Limb (tissue), 2 donors: ENCODE results near the gene SECISBP2.
"Not testable (repeated sequence)": the region's sequence is repeated elsewhere in the genome, so short reads cannot be mapped to it uniquely, and the experiment has no call there.

Experiments used
- DNase-seq, 2 donors: peaks; one replicate each; pipeline ENCODE4 v3.0.0-alpha.2; 2016; ENCODE audit errors: extremely low spot score in 2 of 2

Gene SECISBP2

DNA sequence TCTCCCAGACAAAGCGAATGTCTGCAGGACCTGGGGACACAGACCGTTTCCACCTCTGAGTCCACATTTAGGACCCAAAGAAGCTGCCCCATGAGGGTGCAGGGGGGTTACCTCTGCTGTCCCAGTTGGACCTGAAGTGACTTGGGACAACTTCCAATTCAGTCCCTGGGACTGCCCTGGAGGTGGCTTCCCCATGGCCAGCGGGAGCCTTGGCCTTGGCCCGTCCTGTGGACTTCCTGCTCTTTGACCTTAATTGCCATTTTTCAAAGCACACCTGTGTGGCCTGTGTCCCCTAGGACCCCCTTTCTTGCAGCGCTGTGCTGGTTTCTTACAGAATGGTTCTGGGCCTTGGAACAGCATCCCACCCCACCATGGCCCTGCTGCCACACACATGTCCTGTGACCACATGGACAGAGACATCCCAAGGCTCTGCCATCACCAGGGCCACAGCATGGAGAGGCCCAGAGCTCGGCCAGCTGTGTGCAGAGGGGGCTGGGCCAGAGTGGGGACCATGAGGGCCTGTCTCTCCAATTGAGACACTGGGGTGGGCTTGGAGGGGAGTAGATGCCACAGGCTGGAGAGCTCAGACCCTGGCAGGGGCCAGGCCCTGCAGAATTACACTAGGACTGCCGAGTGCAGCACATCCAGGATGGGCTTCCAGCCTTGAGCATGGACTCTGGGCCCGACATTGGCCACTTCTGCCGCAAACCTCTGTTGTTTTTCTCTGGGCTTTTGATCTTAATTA, 45.8 kb downstream of the SECISBP2 start:
- DNase-seq: no peak

DNA sequence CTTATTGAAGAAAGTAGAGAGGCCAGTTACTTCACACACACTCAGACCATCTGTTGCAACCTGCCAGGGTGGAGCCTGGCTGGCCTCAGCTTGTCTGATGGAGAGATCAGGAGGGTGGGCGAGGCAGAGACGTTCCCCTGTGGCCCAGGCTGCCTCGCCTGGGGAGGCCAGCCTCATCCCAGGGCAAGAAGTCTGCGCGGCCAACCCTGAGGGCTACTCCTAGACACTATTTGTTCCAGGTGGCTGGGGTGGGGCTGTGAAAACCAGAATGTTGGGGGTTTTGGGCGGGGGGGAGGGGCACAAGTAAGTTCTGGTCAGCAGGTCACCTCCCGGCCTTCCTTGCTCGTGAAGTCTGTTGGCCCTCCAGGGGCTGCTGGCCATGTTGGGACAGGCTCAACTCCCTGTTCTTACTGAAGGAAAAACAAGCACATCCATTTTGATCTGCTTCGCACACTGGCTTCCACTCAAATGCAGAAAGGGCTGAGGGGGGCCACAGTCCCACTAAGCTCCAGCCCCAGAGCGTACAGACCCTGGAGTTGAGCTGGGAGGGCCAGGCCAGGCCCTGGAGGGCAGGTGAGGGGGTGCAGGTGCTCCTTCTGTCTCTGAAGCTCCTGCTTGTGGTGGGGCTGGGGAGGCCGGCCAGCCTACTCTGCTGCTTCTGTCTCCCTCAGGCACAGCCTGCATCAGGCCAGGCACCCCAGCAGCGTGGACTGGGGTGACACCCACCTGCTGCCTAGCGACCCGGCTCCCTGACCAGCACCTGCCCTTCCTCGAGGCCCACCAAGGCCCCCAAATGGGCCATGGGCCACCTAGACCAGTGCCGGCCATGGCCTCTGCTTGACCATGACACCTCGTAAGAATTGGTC, 46.6 kb downstream of the SECISBP2 start:
- DNase-seq: no peak

DNA sequence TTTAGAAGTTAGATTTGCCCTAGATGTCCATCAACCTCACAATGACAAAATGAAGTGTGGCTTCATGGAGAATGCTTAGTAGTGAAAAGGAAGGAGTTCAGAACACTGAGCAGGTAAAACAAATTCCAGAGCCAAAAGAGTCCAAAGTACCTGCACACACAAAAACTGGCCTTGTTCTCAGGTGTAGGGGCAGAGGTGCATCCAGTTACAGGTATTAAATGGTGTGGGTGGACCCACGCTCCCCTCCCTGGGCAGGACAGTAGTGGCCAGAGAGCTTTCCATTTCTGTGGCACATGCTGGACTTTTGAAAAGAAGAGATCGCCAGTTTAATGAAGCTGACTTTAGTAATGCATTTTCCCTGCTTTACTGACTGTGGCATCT, 47.2 kb downstream of the SECISBP2 start:
- DNase-seq: no peak

DNA sequence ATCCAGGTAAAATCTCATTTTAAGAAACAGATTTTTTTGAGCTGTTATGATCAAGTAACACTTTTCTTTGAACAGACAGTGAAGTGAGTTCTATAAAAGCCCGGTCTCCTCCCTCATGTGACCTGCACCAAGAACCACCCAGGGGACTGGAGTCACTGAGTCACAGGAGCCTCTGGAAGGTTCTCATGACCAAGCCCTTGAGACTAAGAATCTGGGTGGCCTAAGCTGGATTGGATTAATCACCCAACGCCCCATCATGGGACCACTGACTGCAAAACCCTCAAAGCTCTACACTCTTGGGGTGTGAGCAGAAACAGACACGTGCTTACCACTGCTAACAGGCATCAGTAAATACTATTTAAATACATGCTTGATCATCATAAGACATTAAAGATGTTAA, 48.4 kb downstream of the SECISBP2 start:
- no peak for DNase-seq

DNA sequence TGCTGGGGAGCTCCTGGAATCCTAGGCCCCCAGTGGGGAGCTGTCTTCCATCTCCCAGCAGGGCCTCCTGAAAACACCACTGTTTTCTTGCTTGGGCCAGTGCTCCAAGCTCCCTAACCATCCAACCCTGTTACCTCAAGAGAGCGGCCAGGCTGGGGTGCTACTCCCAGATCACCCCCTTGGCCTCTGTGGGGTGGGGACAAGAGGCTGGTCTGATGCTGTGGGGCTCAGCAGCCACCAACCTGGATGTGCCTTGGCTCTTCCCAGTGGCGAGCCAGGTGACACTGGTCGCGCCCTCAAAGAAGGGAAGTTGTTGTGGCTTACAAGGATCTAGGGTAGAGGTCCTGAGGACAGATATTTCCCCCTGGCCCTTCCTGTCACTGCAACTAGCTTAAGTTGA, 49.0 kb downstream of the SECISBP2 start:
- no peak for DNase-seq

DNA sequence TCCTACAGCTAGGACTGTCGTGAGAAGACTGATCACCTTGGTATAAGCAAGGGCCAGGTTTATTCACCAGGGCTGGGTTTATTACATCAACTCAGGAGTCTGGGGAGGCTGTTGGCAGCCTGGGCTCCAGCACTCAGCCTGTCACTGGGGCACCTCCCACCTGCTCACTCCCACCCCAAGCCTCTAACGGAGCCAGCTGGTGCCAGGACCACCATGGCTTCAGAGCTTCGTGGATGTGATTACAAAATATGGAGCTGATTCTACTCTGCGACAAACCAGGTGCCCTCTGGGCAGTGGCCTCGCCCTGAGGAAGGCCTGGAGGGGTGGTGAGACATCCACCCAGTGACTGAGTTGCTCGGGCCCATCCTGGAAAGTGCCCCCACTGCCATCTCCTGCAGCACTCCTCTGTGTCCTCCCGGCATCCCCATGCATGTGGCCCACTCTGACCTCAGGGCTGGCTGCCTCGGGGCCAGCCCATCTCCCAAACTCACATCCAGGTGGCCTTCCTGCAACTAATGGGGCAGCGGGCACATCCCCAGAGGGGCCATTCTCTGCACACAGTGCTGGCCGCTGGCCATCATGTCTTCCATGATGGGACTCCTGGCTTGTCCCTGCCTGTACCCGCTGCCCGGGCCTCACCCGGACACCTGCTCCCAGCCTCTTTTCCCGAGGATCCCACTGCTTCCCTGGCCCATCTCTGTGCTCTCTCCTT, 49.6 kb downstream of the SECISBP2 start:
- DNase-seq: no peak

DNA sequence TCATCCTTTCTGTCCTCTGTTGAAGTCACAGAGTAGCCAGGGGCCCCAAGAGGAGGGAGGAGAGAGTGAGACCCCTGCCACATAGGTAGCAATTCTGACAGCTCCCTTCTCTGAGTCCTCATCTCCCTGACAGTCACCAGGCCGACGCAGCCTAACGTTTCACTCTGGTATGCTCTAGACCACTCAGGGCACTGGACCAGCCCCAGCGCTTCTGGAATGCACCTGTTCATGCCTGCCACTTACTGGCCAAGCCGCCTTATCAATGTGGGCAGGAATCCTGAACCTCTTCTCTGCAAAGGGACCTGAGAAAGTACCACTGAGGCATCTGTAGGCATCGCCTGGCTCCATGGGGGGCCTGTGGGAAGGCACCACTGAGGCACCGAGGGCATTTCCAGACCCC, 50.2 kb downstream of the SECISBP2 start:
- no peak for DNase-seq

DNA sequence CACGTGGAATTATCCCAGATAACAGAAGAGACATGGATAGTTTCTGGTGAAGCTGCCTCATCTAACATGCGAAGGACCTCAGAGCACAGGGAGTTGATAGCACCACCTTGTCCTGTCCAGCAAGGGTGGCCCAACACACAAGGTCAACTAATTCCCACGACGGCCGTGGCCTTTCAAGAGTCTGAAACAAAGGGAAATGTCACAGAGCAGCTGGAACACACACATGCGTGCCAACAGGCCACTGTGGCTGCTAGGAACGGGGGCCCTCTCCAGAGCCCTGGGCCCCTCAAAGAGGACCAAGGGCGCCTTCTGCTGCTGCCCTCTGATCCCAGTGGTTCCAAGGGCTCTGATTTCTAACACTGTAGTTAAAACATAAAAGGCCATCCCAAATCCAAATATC, 50.7 kb downstream of the SECISBP2 start:
- no peak for DNase-seq

DNA sequence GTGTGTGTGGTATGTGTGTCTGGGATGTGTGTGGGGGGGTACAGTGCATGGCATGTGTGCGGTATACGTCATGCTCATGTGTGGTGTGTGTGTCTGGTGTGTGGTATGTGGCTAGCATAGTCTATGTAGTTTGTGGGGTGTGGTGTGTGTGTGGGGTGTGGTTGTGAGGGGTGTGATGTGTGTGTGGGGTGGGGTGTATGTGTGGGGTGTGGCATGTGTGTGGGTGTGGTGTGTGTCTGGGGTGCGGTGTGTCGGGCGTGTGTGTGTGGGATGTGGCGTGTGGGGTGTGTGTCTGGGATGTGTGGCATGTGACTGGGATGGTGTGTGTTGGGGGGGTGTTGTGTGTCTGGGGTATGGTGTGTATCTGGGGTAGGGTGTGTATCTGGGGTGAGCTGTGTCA, 52.3 kb downstream of the SECISBP2 start:
- no peak for DNase-seq

DNA sequence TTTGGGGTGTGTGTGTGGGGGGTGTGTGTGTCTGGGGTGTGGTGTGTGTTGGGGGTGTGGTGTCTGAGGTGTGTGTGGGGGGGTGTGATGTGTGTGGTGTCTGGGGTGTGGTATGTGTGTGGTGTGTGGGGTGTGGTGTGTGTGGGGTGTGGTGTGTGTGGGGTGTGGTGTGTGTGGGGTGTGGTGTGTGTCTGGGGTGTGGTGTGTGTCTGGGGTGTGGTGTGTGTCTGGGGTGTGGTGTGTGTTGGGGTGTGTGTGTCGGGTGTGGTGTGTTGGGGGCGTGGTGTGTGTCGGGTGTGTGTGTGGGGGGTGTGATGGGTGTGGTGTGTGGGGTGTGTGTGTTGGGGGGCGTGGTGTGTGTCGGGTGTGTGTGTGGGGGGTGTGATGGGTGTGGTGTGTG, 53.5 kb downstream of the SECISBP2 start:
- not testable (repeated sequence) for DNase-seq

DNA sequence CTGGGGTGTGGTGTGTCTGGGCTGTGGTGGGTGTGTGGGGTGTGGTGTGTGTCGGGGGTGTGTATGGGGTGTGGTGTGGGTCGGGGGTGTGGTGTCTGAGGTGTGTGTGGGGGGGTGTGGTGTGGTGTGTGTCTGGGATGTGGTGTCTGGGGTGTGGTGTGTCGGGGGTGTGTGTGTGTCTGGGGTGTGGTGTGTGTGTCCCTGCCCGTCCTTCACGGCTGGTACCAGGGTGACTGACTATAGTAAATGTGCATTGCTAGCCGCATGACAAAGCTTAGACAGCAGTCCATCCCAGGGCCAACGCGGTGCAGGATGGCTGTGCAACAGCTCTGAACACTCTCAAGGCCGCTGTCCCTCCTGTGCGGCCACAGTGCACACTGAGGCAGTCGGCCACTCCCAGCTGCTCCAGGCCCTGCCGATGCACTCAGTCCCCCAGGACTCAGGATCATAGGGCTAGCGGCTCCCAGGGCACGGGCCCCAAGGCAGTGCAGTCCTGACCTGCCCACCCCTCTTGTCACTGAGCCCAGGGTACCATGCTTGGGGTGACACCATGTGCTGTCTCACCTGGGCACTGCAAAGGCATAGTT, 54.0 kb downstream of the SECISBP2 start:
- DNase-seq: no peak

DNA sequence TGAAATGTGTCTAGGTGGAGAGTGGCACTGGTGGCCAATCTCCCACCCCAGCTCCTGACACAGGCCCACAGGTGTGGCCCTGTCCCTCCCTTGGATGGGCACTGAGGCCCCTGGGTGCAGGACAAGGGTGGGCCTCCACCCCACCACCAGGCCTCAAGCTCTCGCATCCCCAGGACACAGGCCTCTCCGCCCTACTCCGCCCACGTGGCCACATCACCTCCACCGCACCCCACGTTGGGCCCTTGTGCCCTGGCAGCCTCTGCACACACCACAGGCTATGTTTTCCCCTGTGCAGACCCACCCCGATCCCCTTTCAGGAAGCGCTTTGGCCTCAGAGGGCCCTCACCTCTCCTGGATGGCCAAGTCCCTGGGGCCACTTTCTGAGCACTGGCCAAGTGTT, 54.7 kb downstream of the SECISBP2 start:
- no peak for DNase-seq

DNA sequence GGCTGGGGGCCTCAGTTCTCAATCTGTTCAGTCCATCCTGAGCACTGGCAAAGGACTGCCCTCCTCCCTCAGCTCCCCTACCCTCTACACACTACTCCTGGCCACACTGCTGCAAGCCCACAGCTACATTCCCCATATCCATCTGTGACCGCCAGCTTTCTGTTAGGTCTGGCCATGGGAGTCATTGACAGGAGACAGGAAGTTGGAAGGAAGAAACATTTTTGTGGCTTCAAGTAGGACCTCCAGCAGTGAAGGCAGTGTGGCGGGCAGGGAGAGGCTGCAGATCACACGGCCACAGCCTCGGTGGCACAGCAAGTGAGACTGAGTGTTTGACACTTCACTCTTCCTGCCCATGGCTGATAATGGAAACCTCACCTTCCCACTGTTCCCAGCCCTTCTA, 55.9 kb downstream of the SECISBP2 start:
- no peak for DNase-seq

DNA sequence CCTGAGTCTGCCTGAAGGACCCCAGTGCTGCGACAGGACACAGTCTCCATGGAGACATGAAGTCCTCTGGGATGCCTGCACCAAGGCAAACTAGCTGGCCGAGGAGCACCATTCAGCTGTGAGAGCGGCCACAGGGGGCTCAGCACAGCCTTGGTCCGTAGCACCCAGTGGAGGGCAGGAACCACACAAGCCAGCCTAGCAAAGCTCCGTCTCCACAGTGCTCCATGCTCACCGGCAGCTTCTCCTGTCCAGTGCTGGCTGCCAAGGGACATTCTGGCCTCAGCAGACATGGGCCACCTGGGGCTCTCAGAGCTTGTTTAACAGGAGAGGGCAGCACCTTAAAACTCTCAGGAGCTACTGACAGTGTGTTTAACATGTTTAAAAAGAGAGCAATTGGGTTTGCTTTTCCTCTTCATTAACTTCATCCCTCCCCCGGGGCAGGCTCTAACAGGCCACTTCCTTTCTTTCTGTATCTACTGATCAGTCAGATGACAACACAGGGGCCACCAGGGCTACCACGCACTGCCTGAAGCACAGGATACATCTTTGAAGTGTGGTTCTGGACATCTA, 57.0 kb downstream of the SECISBP2 start:
- no peak for DNase-seq

DNA sequence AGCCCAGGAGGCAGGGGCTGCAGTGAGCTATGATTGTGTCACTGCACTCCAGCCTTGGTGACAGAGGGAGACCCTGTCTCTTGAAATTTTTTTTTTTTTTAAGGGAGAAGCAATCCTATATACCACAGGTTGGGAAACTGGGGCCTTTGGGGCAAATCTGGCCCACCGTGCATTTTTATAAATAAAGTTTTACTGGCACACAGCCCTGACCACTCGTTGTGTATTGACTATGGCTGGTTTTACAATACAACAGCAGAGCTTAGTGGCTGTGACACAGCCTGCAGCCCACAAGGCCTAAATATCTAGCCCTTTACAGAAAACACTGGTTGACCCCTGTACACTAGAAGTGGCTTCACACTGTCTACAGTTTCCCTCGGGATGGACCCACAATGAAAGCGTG, 58.0 kb downstream of the SECISBP2 start:
- DNase-seq: no peak

DNA sequence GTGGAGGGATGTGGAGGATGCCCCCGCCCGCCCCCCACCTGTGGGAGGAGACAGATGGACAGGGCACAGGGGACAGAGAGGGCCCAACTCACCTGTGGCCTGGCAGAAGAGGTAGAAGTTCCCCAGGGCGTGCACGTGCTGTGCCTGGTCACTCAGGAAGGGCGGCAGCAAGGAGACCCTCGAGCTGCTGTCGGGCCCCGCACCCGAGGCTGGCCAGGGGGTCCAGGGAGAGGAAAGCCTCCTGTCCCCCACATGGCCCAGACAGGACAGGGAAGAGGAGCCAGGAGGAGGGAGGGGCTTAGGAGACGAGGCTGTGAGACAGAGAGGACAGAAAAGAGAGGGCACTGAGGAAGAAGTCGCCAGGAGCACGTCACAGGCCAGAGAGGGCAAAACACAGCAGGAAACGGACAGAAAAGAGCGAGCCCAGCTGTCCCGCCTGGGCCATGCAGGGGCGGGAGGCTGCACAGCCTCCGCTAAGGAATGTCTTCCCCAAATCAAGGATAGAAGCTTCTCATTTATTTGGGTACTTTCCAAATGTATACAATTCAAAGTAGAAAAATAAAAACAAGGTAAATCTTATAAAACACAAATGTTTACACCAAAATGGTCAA, 58.5 kb downstream of the SECISBP2 start:
- DNase-seq: no peak

DNA sequence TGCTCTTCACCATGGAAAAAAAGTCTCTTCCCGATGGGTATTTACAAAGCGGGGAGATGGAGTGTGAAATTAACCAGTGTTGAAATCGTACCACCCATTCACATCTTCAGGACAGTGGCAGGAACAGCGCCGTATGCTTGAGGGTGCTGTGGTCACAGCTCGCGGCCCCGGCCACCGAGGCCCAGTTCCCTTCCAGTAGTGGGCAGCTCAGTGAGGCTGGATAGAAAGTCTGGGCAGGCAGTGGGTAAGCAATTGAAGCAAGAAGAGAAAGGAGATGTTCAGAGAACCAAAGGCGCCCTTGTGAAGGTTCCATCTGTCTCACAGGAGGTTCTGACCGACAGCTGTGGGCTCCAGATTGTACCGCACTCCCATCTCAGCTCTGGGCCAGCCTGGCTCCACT, 59.1 kb downstream of the SECISBP2 start:
- no peak for DNase-seq

DNA sequence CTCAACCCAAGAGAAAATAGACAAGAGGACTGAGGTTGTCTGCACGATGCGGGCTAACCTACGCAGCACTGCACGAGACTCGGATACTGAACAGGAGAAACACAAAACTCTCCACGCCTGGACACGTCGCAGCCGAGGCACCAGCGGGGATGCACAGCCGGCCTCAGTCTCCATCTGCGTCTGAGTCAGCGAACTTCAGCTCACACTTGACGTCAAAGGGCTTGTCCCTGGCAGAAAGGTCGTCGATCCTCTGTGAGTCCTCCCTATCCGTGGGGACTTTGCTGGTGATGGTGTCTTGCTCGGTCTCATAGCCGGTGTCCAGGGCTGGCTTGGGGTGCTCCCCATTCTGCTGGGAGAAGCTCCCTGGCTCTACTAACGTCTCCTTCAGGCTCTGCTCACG, 60.2 kb downstream of the SECISBP2 start:
- no peak for DNase-seq

DNA sequence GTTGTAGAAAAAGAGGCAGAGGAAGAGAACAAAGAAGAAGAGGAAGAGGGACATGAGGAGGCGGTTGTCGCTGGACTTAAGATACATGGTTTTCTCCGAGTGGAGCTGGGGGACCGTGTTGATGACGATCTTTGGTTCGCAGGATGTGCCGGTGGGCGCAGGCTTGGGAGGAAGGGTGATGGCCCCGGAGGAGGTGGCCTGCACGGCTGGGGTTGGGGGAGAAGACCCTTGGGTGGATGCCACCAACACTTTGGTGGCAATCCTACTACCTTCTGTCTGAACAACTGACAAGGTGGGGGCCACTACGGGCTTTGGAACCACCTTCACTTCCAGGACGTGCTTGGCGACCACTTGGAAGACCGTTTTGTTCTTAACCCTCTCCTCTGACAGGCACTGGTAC, 60.7 kb downstream of the SECISBP2 start:
- no peak for DNase-seq

DNA sequence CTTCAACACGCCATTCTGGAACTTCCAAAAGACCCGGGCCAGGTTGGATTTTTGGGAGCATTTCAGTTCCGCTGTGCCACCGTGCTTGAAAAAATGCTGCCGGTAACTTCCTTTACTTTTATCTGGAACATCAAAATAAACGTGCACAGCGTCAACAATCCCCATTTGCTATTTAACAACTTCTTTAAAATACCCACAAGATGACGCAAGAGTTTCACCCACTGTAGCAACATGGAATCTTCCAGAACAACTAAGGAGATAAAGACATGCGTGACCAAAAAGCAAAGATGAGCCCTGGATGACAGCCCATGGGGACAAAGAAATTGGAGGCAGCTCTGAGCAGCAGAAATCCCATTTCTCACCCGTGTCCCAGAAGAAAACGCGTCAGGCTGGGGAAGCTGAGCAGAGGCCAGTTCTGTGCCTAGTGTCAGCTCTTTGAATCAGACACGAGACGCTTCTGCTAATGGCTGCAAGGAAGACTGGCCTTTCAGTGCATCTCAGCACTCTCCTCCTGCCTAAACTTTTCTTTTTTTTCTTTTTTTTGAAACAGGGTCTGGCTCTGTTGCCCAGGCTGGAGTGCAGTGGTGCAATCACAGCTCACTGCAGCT, 61.3 kb downstream of the SECISBP2 start:
- no peak for DNase-seq
